ENCODE results near the gene ADORA2B. TPM values are rescaled to one million over a fixed set of nuclear protein-coding genes. Genes with fewer than 3 reads are reported as not detected.

Gene ADORA2B
- total RNA-seq, 6 experiments from 2014 or later, result 0.16 to 0.62 (median 0.37) TPM; not detected in 1

DNA sequence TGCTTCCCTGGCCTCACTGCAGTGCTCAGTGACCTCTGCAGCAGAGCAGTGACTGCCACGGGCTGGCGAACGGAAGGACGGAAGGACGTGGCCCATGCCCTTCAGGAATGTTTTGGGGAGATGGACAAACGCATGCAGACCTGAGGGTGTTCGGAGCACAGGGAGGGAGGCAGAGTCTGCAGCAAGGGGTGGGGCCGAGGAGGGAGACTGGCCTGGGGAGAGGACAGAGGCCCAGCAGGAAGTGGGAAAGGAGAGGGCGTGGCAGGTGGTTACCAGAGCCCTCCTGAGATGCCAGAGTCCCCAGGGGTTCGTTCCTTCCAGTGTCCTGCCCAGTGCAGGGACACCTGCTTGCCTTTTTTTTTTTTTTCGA lies 21.9 kb downstream of the ADORA2B start:
- intact Hi-C loops (cut with DNase I), result no loop called here
- Histone ChIP-seq H3K27me3 (no peaks in the 10 kb centered on the region), H3K27ac (peak overlapping the region in 1 of 3 donors; percentile 5), H3K9me3 (no peaks in the 10 kb centered on the region), H3K36me3 (no peaks in the 10 kb centered on the region), H3K4me1 (peaks cover 0 to 7% (median 0%) of the 10 kb centered on the region in 4 donors), H3K4me3 (no peak overlapping the region)
- DNase-seq (no peak), ATAC-seq (peak; percentile 28 to 58 (median 38))
- 51% methylated on average over 10 of the region's 11 CpGs for WGBS (ENCODE audit: insufficient coverage, low coverage, low lambda C conversion rate, missing lambda C conversion rate)
- no peak for TF ChIP-seq POLR2A (IDR thresholded peaks at IDR 0.05)
- TF ChIP-seq, protein P1, sequence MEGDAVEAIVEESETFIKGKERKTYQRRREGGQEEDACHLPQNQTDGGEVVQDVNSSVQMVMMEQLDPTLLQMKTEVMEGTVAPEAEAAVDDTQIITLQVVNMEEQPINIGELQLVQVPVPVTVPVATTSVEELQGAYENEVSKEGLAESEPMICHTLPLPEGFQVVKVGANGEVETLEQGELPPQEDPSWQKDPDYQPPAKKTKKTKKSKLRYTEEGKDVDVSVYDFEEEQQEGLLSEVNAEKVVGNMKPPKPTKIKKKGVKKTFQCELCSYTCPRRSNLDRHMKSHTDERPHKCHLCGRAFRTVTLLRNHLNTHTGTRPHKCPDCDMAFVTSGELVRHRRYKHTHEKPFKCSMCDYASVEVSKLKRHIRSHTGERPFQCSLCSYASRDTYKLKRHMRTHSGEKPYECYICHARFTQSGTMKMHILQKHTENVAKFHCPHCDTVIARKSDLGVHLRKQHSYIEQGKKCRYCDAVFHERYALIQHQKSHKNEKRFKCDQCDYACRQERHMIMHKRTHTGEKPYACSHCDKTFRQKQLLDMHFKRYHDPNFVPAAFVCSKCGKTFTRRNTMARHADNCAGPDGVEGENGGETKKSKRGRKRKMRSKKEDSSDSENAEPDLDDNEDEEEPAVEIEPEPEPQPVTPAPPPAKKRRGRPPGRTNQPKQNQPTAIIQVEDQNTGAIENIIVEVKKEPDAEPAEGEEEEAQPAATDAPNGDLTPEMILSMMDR (IDR thresholded peaks at IDR 0.05), result no peak

DNA sequence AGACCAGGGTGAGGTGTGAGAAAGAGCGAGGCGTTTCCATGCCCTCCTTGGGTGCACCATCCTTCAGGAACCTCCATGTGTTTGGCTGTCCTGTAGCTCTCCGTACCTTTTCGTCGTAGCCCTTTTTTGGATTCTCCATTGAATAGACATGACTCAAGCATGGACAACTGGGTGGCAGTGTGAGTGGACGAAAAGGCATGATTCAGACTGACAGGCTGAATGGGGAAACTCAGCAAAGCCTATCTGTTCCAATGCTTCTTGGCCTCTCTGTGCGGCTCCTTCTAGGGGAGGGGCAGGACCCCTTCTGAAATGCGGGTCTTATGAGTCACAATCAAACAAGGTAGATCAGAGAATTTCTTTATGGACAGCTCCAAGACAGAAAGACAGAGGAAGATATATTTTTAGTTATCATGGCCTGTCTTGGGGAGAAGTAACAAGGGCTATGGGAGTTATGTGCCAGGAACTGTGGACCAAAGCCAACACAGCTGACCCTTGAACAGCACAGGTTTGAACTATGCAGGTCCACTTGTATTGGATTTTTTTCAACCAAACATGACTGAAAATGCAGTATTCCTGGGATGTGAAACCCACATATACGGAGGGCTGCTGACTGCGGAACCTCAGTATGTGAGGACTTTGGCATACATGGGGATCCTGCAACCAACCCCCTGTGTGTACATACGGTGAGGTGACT lies 22.9 kb downstream of the ADORA2B start:
- H3K4me3 ChIP-seq, result no peak overlapping the region
- DNase-seq (peak in 1 of 3 donors; percentile 77), ATAC-seq (peak; percentile 73 to 84 (median 77))
- TF ChIP-seq, protein P1 (IDR thresholded peaks at IDR 0.05), result no peak
- no peak for TF ChIP-seq POLR2A (IDR thresholded peaks at IDR 0.05)
- H3K9me3 ChIP-seq, result no peaks in the 10 kb centered on the region
- H3K27ac ChIP-seq, result no peak overlapping the region
- WGBS (ENCODE audit: insufficient coverage, low coverage, low lambda C conversion rate, missing lambda C conversion rate), result 71% methylated on average over 10 of the region's 11 CpGs
- intact Hi-C loops (cut with DNase I), result no loop called here
- H3K27me3 ChIP-seq, result no peaks in the 10 kb centered on the region
- peaks cover 0 to 7% (median 0%) of the 10 kb centered on the region in 4 donors for H3K4me1 ChIP-seq
- H3K36me3 ChIP-seq, result no peaks in the 10 kb centered on the region

DNA sequence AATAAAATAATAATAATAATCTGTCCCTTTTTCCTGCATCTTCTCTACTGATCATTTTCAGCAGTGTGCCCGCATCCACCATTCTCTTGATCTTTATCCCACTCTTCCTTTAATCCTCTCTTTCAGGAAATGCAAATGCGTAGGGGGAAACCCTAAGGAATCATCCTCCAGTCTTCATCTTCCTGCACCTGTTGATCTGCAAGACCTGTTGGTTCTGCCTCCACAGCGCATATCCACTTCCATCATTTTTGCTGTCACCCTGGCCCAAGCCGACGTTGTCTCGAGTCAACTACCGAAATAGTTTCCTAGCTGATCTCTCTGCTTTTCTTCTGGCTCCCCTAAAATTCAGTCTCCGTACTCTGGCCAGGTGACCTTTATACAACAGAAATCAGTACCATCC lies 24.5 kb downstream of the ADORA2B start:
- Histone ChIP-seq H3K36me3 (no peaks in the 10 kb centered on the region), H3K27ac (no peak overlapping the region), H3K9me3 (no peaks in the 10 kb centered on the region), H3K4me1 (peaks cover 0 to 7% (median 0%) of the 10 kb centered on the region in 4 donors), H3K4me3 (no peak overlapping the region), H3K27me3 (no peaks in the 10 kb centered on the region)
- no peak for ATAC-seq
- no peak for DNase-seq
- intact Hi-C loops (cut with DNase I), result no loop called here
- 93% methylated on average over 6 of the region's 8 CpGs for WGBS (ENCODE audit: insufficient coverage, low coverage, low lambda C conversion rate, missing lambda C conversion rate)
- no peak for TF ChIP-seq POLR2A (IDR thresholded peaks at IDR 0.05)
- TF ChIP-seq, protein P1 (IDR thresholded peaks at IDR 0.05), result no peak

DNA sequence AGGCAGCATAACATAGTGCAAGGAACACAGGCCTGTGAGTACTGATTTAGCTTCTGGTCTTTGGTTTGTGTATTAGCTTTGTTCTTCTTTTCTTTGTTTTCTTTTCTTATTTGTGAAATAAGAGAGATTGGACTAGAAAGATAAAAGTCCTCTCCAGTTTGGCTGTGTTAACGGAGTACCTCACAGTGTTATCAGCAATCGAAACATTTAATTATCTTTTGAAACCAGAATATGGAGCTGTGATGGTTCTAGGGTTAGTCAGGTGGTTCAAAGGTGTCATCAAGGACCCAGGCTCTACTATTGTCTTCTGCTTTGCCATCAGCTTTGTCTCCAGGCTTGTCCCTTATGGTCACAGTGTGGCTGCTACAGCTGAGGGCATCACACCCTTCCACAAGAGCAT lies 25.6 kb downstream of the ADORA2B start:
- intact Hi-C loops (cut with DNase I), result no loop called here
- DNase-seq (no peak), ATAC-seq (no peak)
- 81% methylated on average over 2 of the region's 2 CpGs for WGBS (ENCODE audit: insufficient coverage, low coverage, low lambda C conversion rate, missing lambda C conversion rate)
- Histone ChIP-seq H3K27me3 (no peaks in the 10 kb centered on the region), H3K27ac (no peak overlapping the region), H3K36me3 (no peaks in the 10 kb centered on the region), H3K4me1 (peaks cover 0 to 7% (median 0%) of the 10 kb centered on the region in 4 donors), H3K9me3 (no peaks in the 10 kb centered on the region), H3K4me3 (no peak overlapping the region)
- TF ChIP-seq, protein P1 (IDR thresholded peaks at IDR 0.05), result no peak
- no peak for TF ChIP-seq POLR2A (IDR thresholded peaks at IDR 0.05)

Measured in right lobe of liver (tissue), 6 donors.